Measurements from ENCODE around the gene PGLYRP1. TPM values are rescaled to one million over a fixed set of nuclear protein-coding genes. Genes with fewer than 3 reads are reported as not detected.

The PGLYRP1 gene
- total RNA-seq, 1 experiment from 2014 or later, result not detected

- TF ChIP-seq ZBTB33 (IDR thresholded peaks at IDR 0.05; ENCODE audit: extremely low read depth, insufficient replicate concordance, low read length), result no peak
- TF ChIP-seq FOSL1 (IDR thresholded peaks at IDR 0.05; ENCODE audit: low read depth), result no peak
- no peak for TF ChIP-seq ATF3 (IDR thresholded peaks at IDR 0.05)
- no peak for TF ChIP-seq ZFX (IDR thresholded peaks at IDR 0.05)
- no peak for TF ChIP-seq SP1 (IDR thresholded peaks at IDR 0.05; ENCODE audit: low read depth)
Observed at GRCh38 chr19:46019270-46019669, 3.6 kb downstream of the PGLYRP1 start (continued).

- intact Hi-C loops (cut with micrococcal nuclease), result loop anchor here (5.0 kb wide), 1 partner anchor 106 kb away; the partner anchor contains the start of gene NANOS2
- DNase-seq (ENCODE audit: low read depth, low spot score), result no peak
- no peak overlapping the region for H3K4me2 ChIP-seq (ENCODE audit: low read length)
- no peak for ATAC-seq
- CTCF ChIA-PET, result interaction anchor here (0.9 to 1.0 kb wide), 2 partner anchors 60 to 202 kb away, joined by 3 to 4 read pairs; no protein-coding TSS in a partner anchor
- H3K4me1 ChIP-seq (ENCODE audit: control insufficient read depth in 1 of 2, insufficient read depth in 2 of 2, low read length in 2 of 2), result peaks cover 3 to 14% of the 10 kb centered on the region in 2 experiments; a peak in 3 of 4 replicates
- no peak overlapping the region for H3K27ac ChIP-seq (ENCODE audit: low read depth, low read length)
- RAD21 ChIA-PET (ENCODE audit: low non-redundant PET in 1 of 2, low total read pairs in 2 of 2, uncharacterized antibody in 2 of 2, unreplicated experiment in 2 of 2), result no interaction called here
- no peaks in the 10 kb centered on the region for H3K9me3 ChIP-seq (ENCODE audit: control insufficient read depth in 1 of 2, insufficient read depth in 1 of 2, low read depth in 1 of 2, low read length in 2 of 2)
- H3K9me2 ChIP-seq (ENCODE audit: insufficient read depth), result no peaks in the 10 kb centered on the region
- no peaks in the 10 kb centered on the region for H3K27me3 ChIP-seq (ENCODE audit: insufficient read depth, low read length)
- no peaks in the 10 kb centered on the region for H3K36me3 ChIP-seq (ENCODE audit: control insufficient read depth in 1 of 2, insufficient read depth in 2 of 2, low read length in 2 of 2)
- H3K4me3 ChIP-seq (replicated peaks in 1 of 2; ENCODE audit: low read depth in 1 of 2, low read length in 2 of 2), result no peak overlapping the region
- H3K79me2 ChIP-seq (ENCODE audit: insufficient read depth, low read length), result no peaks in the 10 kb centered on the region
- TF ChIP-seq EGR1 (IDR thresholded peaks at IDR 0.05; ENCODE audit: low read depth) (no peak), SIN3A (IDR thresholded peaks at IDR 0.05; ENCODE audit: low read depth) (no peak), POLR2A (IDR thresholded peaks at IDR 0.05; ENCODE audit: borderline replicate concordance, extremely low read depth, insufficient read depth, insufficient read length) (no peak), ATF3 (IDR thresholded peaks at IDR 0.05) (no peak), ZBTB33 (IDR thresholded peaks at IDR 0.05; ENCODE audit: extremely low read depth, insufficient replicate concordance, low read length) (no peak), CEBPB (IDR thresholded peaks at IDR 0.05; ENCODE audit: low read depth) (no peak), SP1 (IDR thresholded peaks at IDR 0.05; ENCODE audit: low read depth) (no peak), REST (IDR thresholded peaks at IDR 0.05; ENCODE audit: low read depth) (no peak), YY1 (IDR thresholded peaks at IDR 0.05; ENCODE audit: extremely low read depth, insufficient replicate concordance, low read depth, low read length) (no peak), EZH2 (IDR thresholded peaks at IDR 0.05) (no peak), RAD21 (IDR thresholded peaks at IDR 0.05; ENCODE audit: low read depth) (no peak), POLR2AphosphoS5 (IDR thresholded peaks at IDR 0.05; ENCODE audit: low read depth, low read length) (no peak), JUND (IDR thresholded peaks at IDR 0.05) (no peak)
- H2AFZ ChIP-seq (ENCODE audit: low read depth, low read length, poor library complexity, severe bottlenecking), result no peak overlapping the region
- H4K20me1 ChIP-seq (ENCODE audit: insufficient read depth), result no peaks in the 10 kb centered on the region
- BruUV-seq (replicated peaks), result no TSS peak
- POLR2A ChIA-PET, result interaction anchor here (1.5 kb wide), 1 partner anchor 155 kb away, joined by 3 read pairs; the partner anchor contains the start of gene FOXA3
- H3K9ac ChIP-seq (ENCODE audit: low read length), result no peak overlapping the region
Observed at GRCh38 chr19:46018729-46019251, 4.1 kb downstream of the PGLYRP1 start.

Measured in HCT116 (cell line).